HepG2 (cell line): ENCODE results near the gene UTP20. TPM values are rescaled to one million over a fixed set of nuclear protein-coding genes. Genes with fewer than 3 reads are reported as not detected.

Experiments used
- AFF4 ChIP-seq: sonication (generic); formaldehyde crosslinking; IDR thresholded peaks from 2 replicates; pipeline ENCODE4 v1.4.0; 2020; ENCODE audit warnings: missing genetic modification reagents
- FOXO1 ChIP-seq: sonication (generic); formaldehyde crosslinking; IDR thresholded peaks from 2 replicates; pipeline ENCODE4 v1.4.0; 2020; ENCODE audit warnings: missing genetic modification reagents
- IKZF4 ChIP-seq: sonication (generic); formaldehyde crosslinking; IDR thresholded peaks from 2 replicates; pipeline ENCODE4 v1.5.1; 2020; ENCODE audit warnings: borderline replicate concordance, mild to moderate bottlenecking, low read depth, missing genetic modification reagents; ENCODE audit errors: not compliant biosample characterization
- IRF9 ChIP-seq: sonication (generic); formaldehyde crosslinking; IDR thresholded peaks from 2 replicates; pipeline ENCODE4 v1.8.0; 2022; ENCODE audit warnings: missing genetic modification reagents, mild to moderate bottlenecking, borderline replicate concordance
- MEIS2 ChIP-seq: sonication (generic); formaldehyde crosslinking; IDR thresholded peaks from 2 replicates; pipeline ENCODE4 v1.9.0; 2021; ENCODE audit warnings: mild to moderate bottlenecking, missing genetic modification reagents
- NCOA2 ChIP-seq: sonication (generic); formaldehyde crosslinking; IDR thresholded peaks from 2 replicates; pipeline ENCODE4 v1.8.0; 2022; ENCODE audit warnings: inconsistent platforms
- RNF2 ChIP-seq: fragments of 450-650 bp; conservative IDR thresholded peaks from 2 replicates; pipeline ENCODE4 v1.6.1; 2016; ENCODE audit warnings: low read depth
- SALL2 ChIP-seq: sonication (generic); formaldehyde crosslinking; IDR thresholded peaks from 2 replicates; pipeline ENCODE4 v1.8.1; 2023; ENCODE audit warnings: mild to moderate bottlenecking, missing genetic modification reagents, inconsistent platforms
- TFDP2 ChIP-seq: sonication (generic); formaldehyde crosslinking; IDR thresholded peaks from 2 replicates; pipeline ENCODE4 v1.4.0; 2020; ENCODE audit warnings: missing genetic modification reagents
- THAP11 ChIP-seq: IDR thresholded peaks from 2 replicates; pipeline ENCODE4 v1.6.1; 2016; ENCODE audit warnings: missing biosample characterization, missing genetic modification reagents
- THYN1 ChIP-seq: sonication (generic); formaldehyde crosslinking; IDR thresholded peaks from 2 replicates; pipeline ENCODE4 v1.8.1; 2023; ENCODE audit warnings: low read depth, mild to moderate bottlenecking, moderate library complexity, missing genetic modification reagents, borderline replicate concordance
- ZBTB20 ChIP-seq: sonication (generic); formaldehyde crosslinking; IDR thresholded peaks from 2 replicates; pipeline ENCODE4 v1.8.1; 2023; ENCODE audit warnings: missing genetic modification reagents, low read depth, mild to moderate bottlenecking, borderline replicate concordance
- ZNF136 ChIP-seq: sonication (generic); formaldehyde crosslinking; IDR thresholded peaks from 2 replicates; pipeline ENCODE4 v1.8.1; 2022; ENCODE audit warnings: low read depth, mild to moderate bottlenecking, moderate library complexity, missing genetic modification reagents
- ZNF639 ChIP-seq: conservative IDR thresholded peaks from 2 replicates; pipeline ENCODE4 v1.6.1; 2018; ENCODE audit warnings: missing genetic modification reagents
- ZSCAN25 ChIP-seq: sonication (generic); formaldehyde crosslinking; IDR thresholded peaks from 2 replicates; pipeline ENCODE4 v1.8.0; 2022; ENCODE audit warnings: mild to moderate bottlenecking, missing genetic modification reagents
- ZSCAN5A ChIP-seq: sonication (generic); formaldehyde crosslinking; IDR thresholded peaks from 2 replicates; pipeline ENCODE4 v1.8.0; 2022; ENCODE audit warnings: mild to moderate bottlenecking, missing genetic modification reagents, borderline replicate concordance
- polyA plus RNA-seq, 8 experiments: library from polyadenylated mRNA; depleted of rRNA in 3 of 8; stranded (reverse) in 7 of 8; unstranded in 1 of 8; fragments of >200 nt; fragmentation: Illumina TruSeq in 4 of 8; extraction: Trizol in 4 of 8; gene quantifications; 2 replicates each; pipeline versions ENCODE4 v1.2.1 to v1.2.3, GENCODE V29; 2011 to 2016; ENCODE audit warnings: low read depth in 4 of 8, missing spikeins in 1 of 8, mixed read lengths in 1 of 8; ENCODE audit not compliant: insufficient read depth in 1 of 8
- total RNA-seq, 5 experiments: library from RNA; depleted of rRNA; stranded (reverse); fragments of >200 nt; fragmentation: Illumina TruSeq; extraction: Trizol; gene quantifications; 2 replicates each; pipeline ENCODE4 v1.2.3, GENCODE V29; 2016; ENCODE audit warnings: low read depth in 1 of 5

Gene UTP20
- total and polyA plus RNA-seq, 2 of the 13 experiments (the other 11 are each of a cell fraction or from before 2014, with no cell fraction given): 9.0 to 38.5 TPM

GRCh38 chr12:101407436-101408345, 127.8 kb downstream of the UTP20 start, which contains the start of gene ARL1 (continued):
- TF ChIP-seq ZSCAN5A (CRISPR knock-in tag) (no peak), THAP11 (peak; percentile 88), AFF4 (no peak; the same call in 1 of the 2 replicates), ZSCAN25 (CRISPR knock-in tag) (peak; percentile 23), SALL2 (peak; percentile 88), FOXO1 (CRISPR knock-in tag) (0 out of 2 replicates have a peak, but pooled peaks have one; percentile 27), MEIS2 (CRISPR knock-in tag) (peak; percentile 82), THYN1 (CRISPR knock-in tag) (no peak), IKZF4 (CRISPR knock-in tag) (peak; percentile 60), RNF2 (peak; percentile 43), ZBTB20 (CRISPR knock-in tag) (0 out of 2 replicates have a peak, but pooled peaks have one; percentile 35), ZNF136 (CRISPR knock-in tag) (no peak; the same call in 1 of the 2 replicates), ZNF639 (CRISPR knock-in tag) (0 out of 2 replicates have a peak, but pooled peaks have one; percentile 19), NCOA2 (CRISPR knock-in tag) (0 out of 2 replicates have a peak, but pooled peaks have one; percentile 15), TFDP2 (CRISPR knock-in tag) (peak; percentile 48; the same call in 1 of the 2 replicates), IRF9 (CRISPR knock-in tag) (no peak)
